IMR-90 (cell line): ENCODE results near the gene MAGOH.

Experiments used
- FOS ChIP-seq: fragments of 150-350 bp; IDR thresholded peaks from 2 replicates; pipeline ENCODE4 v1.6.1; 2016; ENCODE audit warnings: low read depth, low read length
- MAFK ChIP-seq: IDR thresholded peaks from 2 replicates; pipeline ENCODE4 v1.6.1; 2012; ENCODE audit warnings: low read depth, low read length, improper control_type of control experiment
- MAZ ChIP-seq: IDR thresholded peaks from 2 replicates; pipeline ENCODE4 v1.6.1; 2012; ENCODE audit warnings: low read depth, mild to moderate bottlenecking, low read length, improper control_type of control experiment, moderate library complexity, borderline replicate concordance
- NFE2L2 ChIP-seq: fragments of 150-350 bp; IDR thresholded peaks from 2 replicates; pipeline ENCODE4 v1.6.1; 2016; ENCODE audit warnings: low read depth, mild to moderate bottlenecking, low read length
- POLR2A ChIP-seq: IDR thresholded peaks from 2 replicates; pipeline ENCODE4 v1.6.1; 2012; ENCODE audit warnings: mild to moderate bottlenecking, low read depth, low read length
- RAD21 ChIP-seq: IDR thresholded peaks from 2 replicates; pipeline ENCODE4 v1.6.1; 2012; ENCODE audit warnings: low read length, improper control_type of control experiment
- RCOR1 ChIP-seq: IDR thresholded peaks from 2 replicates; pipeline ENCODE4 v1.6.1; 2012; ENCODE audit warnings: mild to moderate bottlenecking, low read length, improper control_type of control experiment; ENCODE audit not compliant: insufficient replicate concordance
- RFX5 ChIP-seq: IDR thresholded peaks from 2 replicates; pipeline ENCODE4 v1.8.0; 2012; ENCODE audit warnings: low read depth, mild to moderate bottlenecking, low read length, moderate library complexity
- TF ChIP-seq, protein P1 (sequence below): conservative IDR thresholded peaks from 2 replicates; pipeline ENCODE4 v1.5.1; 2012; ENCODE audit warnings: mild to moderate bottlenecking, low read depth, low read length, improper control_type of control experiment
- TF ChIP-seq, protein P2 (sequence below): fragments of 150-350 bp; IDR thresholded peaks from 2 replicates; pipeline ENCODE4 v1.6.1; 2016; ENCODE audit warnings: low read depth, mild to moderate bottlenecking, low read length, moderate library complexity, borderline replicate concordance
- TF ChIP-seq, protein P3 (sequence below): fragments of 150-350 bp; IDR thresholded peaks from 2 replicates; pipeline ENCODE4 v1.6.1; 2017; ENCODE audit warnings: mild to moderate bottlenecking, antibody characterized with exemption, low read length, low read depth

DNA sequence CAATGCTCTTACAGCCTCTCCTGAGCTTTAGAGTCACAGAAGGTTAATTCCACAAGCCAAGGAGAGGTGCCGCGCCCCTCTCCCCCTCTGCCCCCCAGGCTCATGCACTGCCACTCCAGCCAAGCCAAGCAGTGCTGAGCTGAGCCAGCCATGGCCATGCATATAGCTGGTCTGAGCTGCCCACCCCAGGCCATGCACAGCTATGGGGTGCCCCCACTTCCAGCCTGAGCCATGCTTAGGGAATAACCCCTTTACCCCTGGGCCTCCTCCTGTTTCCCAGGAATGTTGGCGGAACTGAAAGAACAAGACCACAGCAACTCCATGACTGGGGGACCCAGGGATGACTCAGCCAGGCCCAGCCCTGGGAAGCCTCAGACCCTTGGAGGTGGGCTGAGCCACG is 34.0 kb upstream of the MAGOH start:
- TF ChIP-seq, protein P1, sequence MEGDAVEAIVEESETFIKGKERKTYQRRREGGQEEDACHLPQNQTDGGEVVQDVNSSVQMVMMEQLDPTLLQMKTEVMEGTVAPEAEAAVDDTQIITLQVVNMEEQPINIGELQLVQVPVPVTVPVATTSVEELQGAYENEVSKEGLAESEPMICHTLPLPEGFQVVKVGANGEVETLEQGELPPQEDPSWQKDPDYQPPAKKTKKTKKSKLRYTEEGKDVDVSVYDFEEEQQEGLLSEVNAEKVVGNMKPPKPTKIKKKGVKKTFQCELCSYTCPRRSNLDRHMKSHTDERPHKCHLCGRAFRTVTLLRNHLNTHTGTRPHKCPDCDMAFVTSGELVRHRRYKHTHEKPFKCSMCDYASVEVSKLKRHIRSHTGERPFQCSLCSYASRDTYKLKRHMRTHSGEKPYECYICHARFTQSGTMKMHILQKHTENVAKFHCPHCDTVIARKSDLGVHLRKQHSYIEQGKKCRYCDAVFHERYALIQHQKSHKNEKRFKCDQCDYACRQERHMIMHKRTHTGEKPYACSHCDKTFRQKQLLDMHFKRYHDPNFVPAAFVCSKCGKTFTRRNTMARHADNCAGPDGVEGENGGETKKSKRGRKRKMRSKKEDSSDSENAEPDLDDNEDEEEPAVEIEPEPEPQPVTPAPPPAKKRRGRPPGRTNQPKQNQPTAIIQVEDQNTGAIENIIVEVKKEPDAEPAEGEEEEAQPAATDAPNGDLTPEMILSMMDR = no peak
- TF ChIP-seq FOS = no peak
- no peak for TF ChIP-seq MAFK
- no peak for TF ChIP-seq POLR2A
- no peak for TF ChIP-seq RCOR1
- TF ChIP-seq, protein P2, sequence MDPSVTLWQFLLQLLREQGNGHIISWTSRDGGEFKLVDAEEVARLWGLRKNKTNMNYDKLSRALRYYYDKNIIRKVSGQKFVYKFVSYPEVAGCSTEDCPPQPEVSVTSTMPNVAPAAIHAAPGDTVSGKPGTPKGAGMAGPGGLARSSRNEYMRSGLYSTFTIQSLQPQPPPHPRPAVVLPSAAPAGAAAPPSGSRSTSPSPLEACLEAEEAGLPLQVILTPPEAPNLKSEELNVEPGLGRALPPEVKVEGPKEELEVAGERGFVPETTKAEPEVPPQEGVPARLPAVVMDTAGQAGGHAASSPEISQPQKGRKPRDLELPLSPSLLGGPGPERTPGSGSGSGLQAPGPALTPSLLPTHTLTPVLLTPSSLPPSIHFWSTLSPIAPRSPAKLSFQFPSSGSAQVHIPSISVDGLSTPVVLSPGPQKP = no peak
- TF ChIP-seq MAZ = no peak
- TF ChIP-seq NFE2L2 = no peak
- no peak for TF ChIP-seq RFX5
- TF ChIP-seq, protein P3, sequence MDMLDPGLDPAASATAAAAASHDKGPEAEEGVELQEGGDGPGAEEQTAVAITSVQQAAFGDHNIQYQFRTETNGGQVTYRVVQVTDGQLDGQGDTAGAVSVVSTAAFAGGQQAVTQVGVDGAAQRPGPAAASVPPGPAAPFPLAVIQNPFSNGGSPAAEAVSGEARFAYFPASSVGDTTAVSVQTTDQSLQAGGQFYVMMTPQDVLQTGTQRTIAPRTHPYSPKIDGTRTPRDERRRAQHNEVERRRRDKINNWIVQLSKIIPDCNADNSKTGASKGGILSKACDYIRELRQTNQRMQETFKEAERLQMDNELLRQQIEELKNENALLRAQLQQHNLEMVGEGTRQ = no peak
- TF ChIP-seq RAD21 = no peak
